GM18526 (cell line): Measurements from ENCODE around the gene S100PBP.

Experiments
- POLR2A ChIP-seq: IDR thresholded peaks from 3 replicates; pipeline ENCODE4 v1.6.1; 2011; ENCODE audit not compliant: insufficient read length; ENCODE audit errors: extremely low read depth

S100PBP gene

GRCh38 chr1:32895325-32896215 is 78.1 kb downstream of the S100PBP start:
- no peak for TF ChIP-seq POLR2A

GRCh38 chr1:32896451-32896850 is 79.0 kb downstream of the S100PBP start:
- no peak for TF ChIP-seq POLR2A

- no peak for TF ChIP-seq POLR2A
Measured at GRCh38 chr1:32897082-32898049, 79.9 kb downstream of the S100PBP start.

GRCh38 chr1:32898056-32898455 is 80.6 kb downstream of the S100PBP start:
- no peak for TF ChIP-seq POLR2A

GRCh38 chr1:32898958-32899357 is 81.5 kb downstream of the S100PBP start:
- no peak for TF ChIP-seq POLR2A

- no peak for TF ChIP-seq POLR2A
Measured at GRCh38 chr1:32899586-32900296, 82.3 kb downstream of the S100PBP start.

- TF ChIP-seq POLR2A: no peak
Measured at GRCh38 chr1:32900371-32900955, 83.0 kb downstream of the S100PBP start.

GRCh38 chr1:32900956-32901822 is 83.7 kb downstream of the S100PBP start, which contains the start of gene TMEM54:
TMEM54 (minus strand) TSS chr1:32901389; CDS start chr1:32901238, 151 bp downstream.
- TF ChIP-seq POLR2A: no peak

- TF ChIP-seq POLR2A: no peak
Measured at GRCh38 chr1:32901823-32902534, 84.5 kb downstream of the S100PBP start.

GRCh38 chr1:32902535-32902920 is 85.1 kb downstream of the S100PBP start:
- no peak for TF ChIP-seq POLR2A

GRCh38 chr1:32903991-32904785 is 86.7 kb downstream of the S100PBP start:
- TF ChIP-seq POLR2A: no peak

GRCh38 chr1:32904797-32905196 is 87.3 kb downstream of the S100PBP start:
- TF ChIP-seq POLR2A: no peak

- TF ChIP-seq POLR2A: no peak
Measured at GRCh38 chr1:32906654-32907053, 89.2 kb downstream of the S100PBP start.

- no peak for TF ChIP-seq POLR2A
Measured at GRCh38 chr1:32907435-32907834, 90.0 kb downstream of the S100PBP start.
